ENCODE measurements around the gene COL15A1.

COL15A1 gene

DNA sequence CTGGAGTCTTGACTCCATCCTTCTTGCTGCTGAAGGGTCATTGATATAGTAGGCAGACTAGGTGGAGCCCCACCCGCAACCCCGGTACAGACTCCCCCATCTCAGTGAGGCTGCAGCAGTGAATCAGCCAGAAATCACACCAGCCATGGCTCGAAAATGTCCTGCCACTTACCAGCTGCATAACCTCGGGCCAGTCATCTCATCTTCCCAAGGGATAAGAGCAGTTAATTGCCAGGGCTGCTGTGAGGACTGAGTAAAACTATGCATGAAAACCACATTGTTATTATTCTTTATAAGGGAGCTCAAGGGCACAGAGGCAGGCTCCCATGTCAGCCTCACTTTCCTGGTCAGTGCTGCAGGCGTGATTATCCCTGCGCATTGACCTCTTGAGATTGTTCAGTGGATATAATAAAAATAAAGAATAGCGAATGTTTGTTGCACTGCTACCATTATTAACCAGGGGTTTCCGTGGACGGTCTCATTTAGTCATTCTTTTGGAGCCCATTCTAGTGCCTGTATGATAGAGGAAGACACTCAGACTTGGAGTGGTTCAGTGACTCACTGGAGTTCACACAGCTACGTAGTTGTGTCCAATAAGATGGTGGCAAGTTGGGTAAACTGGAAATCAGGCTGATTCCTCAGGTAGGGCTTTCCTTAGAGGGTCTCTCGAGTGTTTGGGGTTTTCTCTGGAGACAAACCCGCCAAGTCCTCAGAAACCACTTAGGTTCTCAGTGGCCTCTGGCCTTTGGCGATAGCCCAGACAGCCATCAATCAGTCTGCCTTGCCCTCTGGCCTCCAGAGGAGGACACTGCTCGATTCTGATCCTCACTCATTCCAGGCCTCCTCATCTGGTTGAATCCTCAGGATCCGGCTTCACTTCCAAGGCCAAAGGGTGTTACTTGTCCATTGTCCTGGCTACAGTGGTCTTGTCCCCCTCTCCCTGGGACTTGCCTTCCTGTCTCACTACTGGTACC, 39.9 kb downstream of the COL15A1 start:
- H3K4me3 ChIP-seq (ENCODE audit: low read depth, low read length) = no peak overlapping the region
- TF ChIP-seq CTCF (IDR thresholded peaks at IDR 0.05; ENCODE audit: low read depth, low read length) (no peak), MAX (IDR thresholded peaks at IDR 0.05; ENCODE audit: low read depth, low read length) (no peak), MYC (IDR thresholded peaks at IDR 0.05; ENCODE audit: low read depth, low read length) (no peak)
- no peak for DNase-seq (ENCODE audit: low read depth)

DNA sequence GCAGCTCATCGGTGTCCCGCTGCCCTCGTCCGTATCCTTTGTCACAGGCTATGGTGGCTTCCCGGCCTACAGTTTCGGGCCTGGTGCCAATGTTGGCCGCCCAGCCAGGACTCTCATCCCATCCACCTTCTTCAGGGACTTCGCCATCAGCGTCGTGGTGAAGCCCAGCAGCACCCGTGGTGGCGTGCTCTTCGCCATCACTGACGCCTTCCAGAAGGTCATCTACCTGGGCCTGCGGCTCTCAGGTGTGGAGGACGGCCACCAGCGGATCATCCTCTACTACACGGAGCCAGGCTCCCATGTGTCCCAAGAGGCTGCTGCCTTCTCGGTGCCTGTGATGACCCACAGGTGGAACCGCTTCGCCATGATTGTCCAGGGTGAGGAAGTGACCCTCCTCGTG, 41.9 kb downstream of the COL15A1 start:
- DNase-seq (ENCODE audit: low read depth) = no peak
- TF ChIP-seq CTCF (IDR thresholded peaks at IDR 0.05; ENCODE audit: low read depth, low read length) (no peak), POLR2A (IDR thresholded peaks at IDR 0.05; ENCODE audit: extremely low read depth, insufficient read length) (no peak), MAX (IDR thresholded peaks at IDR 0.05; ENCODE audit: low read depth, low read length) (no peak), MYC (IDR thresholded peaks at IDR 0.05; ENCODE audit: low read depth, low read length) (no peak)
- no peak overlapping the region for H3K4me3 ChIP-seq (ENCODE audit: low read depth, low read length)

- H3K4me3 ChIP-seq (ENCODE audit: low read depth, low read length) = no peak overlapping the region
- no peak for DNase-seq (ENCODE audit: low read depth)
- TF ChIP-seq MYC (IDR thresholded peaks at IDR 0.05; ENCODE audit: low read depth, low read length) (no peak), POLR2A (IDR thresholded peaks at IDR 0.05; ENCODE audit: extremely low read depth, insufficient read length) (no peak), MAX (IDR thresholded peaks at IDR 0.05; ENCODE audit: low read depth, low read length) (no peak), CTCF (IDR thresholded peaks at IDR 0.05; ENCODE audit: low read depth, low read length) (no peak)
These were observed 43.4 kb downstream of the COL15A1 start for GRCh38 chr9:98986866-98987651.

DNA sequence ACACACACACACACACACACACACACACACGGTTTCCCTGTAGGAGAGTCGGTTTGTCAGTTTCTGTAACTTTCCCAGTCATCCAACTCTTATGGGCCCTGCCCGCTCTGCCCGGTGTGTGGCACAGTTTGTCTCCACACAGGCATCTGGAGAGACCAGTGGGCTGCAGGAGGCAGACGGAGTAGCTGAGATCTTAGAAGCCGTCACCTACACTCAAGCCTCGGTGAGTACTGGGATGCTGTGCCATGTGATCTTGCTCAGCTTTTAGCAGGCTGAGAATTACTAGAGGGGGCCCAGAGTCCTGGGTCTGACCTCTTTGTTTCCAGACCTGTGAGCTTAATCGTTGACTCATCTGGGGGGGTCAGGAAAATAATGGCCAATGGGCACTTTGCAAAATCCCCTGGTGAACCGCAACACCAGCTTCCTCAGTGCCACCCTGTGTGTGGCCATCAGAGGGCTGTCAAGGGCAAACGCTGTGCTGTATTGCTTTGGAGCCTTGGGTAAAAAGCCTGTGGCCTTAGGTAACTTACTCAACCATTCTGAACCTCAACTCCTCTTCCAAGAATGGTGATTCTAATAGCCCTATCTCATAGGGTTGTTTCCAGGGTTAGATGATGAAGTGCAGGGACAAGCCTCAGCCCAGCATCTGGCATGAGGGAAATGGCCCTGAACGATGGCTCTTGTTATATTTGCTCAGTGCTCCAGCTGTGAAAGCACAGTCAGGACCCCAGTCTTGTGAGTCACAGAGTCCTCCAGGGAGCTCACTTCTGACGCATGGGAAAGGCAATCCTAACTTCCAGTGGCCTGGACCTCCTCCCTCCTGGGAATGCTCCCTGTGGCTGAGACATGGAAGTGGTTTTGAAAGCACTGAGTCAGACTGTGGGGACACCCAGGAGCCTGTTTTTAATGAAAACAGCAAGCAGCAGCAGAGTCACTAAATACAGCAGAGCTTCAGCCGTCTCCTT, 45.6 kb downstream of the COL15A1 start:
- no peak overlapping the region for H3K4me3 ChIP-seq (ENCODE audit: low read depth, low read length)
- peak; percentile 73 for DNase-seq (ENCODE audit: low read depth)
- peak; percentile 50 for TF ChIP-seq CTCF (IDR thresholded peaks at IDR 0.05; ENCODE audit: low read depth, low read length)
- no peak for TF ChIP-seq MAX (IDR thresholded peaks at IDR 0.05; ENCODE audit: low read depth, low read length)

GRCh38 chr9:98990181-98990870, 46.6 kb downstream of the COL15A1 start:
- no peak for TF ChIP-seq POLR2A (IDR thresholded peaks at IDR 0.05; ENCODE audit: extremely low read depth, insufficient read length)
- TF ChIP-seq MAX (IDR thresholded peaks at IDR 0.05; ENCODE audit: low read depth, low read length) = no peak
- TF ChIP-seq CTCF (IDR thresholded peaks at IDR 0.05; ENCODE audit: low read depth, low read length) = no peak
- TF ChIP-seq MYC (IDR thresholded peaks at IDR 0.05; ENCODE audit: low read depth, low read length) = no peak
- H3K4me3 ChIP-seq (ENCODE audit: low read depth, low read length) = no peak overlapping the region
- DNase-seq (ENCODE audit: low read depth) = no peak
